SKM-1 treated with dmso at 0.1 percent for 144 hours (cell line): ENCODE measurements around the gene PCDH8.

Experiments
- DNase-seq: peaks from one replicate; lab custom pipeline; 2025; ENCODE audit not compliant: unreplicated experiment; lab: John Stamatoyannopoulos, UW

Gene PCDH8, protein sequence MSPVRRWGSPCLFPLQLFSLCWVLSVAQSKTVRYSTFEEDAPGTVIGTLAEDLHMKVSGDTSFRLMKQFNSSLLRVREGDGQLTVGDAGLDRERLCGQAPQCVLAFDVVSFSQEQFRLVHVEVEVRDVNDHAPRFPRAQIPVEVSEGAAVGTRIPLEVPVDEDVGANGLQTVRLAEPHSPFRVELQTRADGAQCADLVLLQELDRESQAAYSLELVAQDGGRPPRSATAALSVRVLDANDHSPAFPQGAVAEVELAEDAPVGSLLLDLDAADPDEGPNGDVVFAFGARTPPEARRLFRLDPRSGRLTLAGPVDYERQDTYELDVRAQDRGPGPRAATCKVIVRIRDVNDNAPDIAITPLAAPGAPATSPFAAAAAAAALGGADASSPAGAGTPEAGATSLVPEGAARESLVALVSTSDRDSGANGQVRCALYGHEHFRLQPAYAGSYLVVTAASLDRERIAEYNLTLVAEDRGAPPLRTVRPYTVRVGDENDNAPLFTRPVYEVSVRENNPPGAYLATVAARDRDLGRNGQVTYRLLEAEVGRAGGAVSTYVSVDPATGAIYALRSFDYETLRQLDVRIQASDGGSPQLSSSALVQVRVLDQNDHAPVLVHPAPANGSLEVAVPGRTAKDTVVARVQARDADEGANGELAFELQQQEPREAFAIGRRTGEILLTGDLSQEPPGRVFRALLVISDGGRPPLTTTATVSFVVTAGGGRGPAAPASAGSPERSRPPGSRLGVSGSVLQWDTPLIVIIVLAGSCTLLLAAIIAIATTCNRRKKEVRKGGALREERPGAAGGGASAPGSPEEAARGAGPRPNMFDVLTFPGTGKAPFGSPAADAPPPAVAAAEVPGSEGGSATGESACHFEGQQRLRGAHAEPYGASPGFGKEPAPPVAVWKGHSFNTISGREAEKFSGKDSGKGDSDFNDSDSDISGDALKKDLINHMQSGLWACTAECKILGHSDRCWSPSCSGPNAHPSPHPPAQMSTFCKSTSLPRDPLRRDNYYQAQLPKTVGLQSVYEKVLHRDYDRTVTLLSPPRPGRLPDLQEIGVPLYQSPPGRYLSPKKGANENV

GRCh38 chr13:52848455-52849195 is at the start of gene PCDH8:
TSS of gene PCDH8 (minus strand) at chr13:52848640. CDS start at chr13:52848436, 204 bp downstream.
- DNase-seq = no peak

DNA sequence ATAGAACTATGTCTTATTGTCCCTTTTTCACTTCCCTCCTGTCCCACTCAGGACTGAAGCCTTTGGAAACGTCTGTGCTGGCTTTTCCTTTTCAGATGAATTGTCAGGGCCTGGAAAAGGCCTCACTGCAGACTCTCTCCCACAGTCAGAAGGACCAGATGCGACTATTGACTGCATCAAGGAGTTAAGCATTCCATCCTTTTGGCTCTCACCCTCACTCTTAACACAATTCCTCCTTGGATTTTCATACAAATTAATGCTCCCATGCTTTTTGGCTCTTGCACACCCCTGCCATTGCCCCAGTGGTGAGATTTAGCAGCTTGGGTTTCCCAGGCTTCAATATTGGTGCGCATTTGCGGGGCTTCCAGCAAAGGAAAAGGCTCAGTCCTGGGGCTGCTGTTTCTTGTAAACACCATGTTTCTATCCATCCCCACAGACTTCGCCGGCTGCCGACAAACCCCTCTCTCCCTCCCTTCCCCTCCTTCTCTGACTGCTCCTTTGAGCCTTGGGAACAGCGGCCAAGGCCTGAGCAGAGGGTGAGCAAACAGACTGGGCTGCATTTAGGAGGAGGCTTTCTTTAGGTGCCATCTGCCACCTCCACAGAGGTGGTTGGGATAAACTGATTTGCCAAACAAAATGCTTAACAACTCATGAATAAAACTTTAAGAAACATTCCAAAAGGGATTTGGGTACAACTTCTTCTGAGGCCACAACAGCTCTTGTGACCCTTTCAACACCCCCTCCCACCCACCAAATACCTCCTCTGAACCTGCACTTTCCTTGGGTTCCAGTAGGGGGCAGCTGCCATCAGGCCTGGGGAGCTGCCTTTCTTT is 48.6 kb upstream of the PCDH8 start:
- peak; percentile 12 for DNase-seq

- DNase-seq = no peak
These were observed 46.0 kb upstream of the PCDH8 start for GRCh38 chr13:52894413-52894812.

DNA sequence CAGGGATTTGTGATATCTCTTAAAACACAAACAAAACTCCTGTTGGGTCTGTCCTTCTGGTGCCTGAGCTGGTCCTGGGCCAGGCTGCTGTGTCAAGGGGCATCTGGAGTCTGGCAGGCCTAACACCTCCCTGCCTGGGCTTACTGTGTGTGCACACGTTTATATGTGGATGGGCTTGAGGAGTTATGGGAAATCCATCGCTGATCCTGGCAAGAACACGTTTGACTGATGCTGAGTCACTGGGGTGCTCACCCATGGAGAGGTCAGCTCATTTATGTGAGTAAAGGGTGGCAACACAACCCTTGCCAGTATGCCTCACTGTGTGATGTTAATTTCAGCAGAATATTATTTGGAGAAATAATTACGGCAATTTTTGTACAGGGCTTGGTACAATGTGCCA is 44.5 kb upstream of the PCDH8 start:
- DNase-seq = no peak

DNA sequence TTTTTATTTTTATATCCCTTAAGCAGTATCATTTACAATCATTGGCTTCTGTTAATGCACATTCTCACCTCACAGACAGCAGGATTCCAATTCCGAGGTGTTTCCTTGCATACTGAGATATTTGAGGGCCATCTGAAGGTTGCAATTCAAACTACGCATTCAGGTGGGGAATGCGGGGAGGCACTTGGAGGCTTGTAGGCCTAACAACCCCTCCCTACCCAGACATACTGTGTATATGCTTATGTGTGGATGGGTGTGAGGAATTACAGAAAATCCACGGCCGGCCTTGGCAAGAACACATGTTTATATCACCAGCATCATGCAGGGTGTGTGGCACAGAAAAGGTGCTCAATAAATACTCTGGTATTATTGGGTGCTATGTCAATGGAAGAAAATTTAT is 43.3 kb upstream of the PCDH8 start:
- DNase-seq = no peak

GRCh38 chr13:52887165-52887564 is 38.7 kb upstream of the PCDH8 start:
- no peak for DNase-seq

- DNase-seq = no peak
These were observed 36.7 kb upstream of the PCDH8 start for GRCh38 chr13:52885141-52885540.

GRCh38 chr13:52884429-52885010 is 36.1 kb upstream of the PCDH8 start:
- no peak for DNase-seq

- DNase-seq = no peak
These were observed 34.3 kb upstream of the PCDH8 start for GRCh38 chr13:52882785-52883184.

GRCh38 chr13:52879950-52880741 is 31.7 kb upstream of the PCDH8 start:
- no peak for DNase-seq

DNA sequence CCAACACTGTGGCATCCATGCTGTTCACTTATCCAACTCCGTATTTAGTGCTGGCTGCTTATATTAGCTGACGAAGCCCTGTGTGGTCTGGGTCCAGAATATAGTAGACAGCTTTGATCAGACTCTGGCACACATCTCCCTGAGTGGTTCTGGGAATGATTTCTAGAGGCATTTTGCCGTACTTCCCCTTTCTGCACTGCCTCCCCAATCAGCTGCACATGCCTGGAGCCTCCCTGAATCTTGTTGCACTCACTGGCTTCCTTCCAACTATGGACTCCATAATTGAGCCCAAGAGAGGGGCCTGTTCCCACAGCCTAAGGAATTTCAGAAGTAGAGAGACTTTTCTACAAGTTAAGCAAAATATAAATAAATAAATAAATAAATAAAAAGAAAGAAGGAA is 30.4 kb upstream of the PCDH8 start:
- DNase-seq = no peak

DNA sequence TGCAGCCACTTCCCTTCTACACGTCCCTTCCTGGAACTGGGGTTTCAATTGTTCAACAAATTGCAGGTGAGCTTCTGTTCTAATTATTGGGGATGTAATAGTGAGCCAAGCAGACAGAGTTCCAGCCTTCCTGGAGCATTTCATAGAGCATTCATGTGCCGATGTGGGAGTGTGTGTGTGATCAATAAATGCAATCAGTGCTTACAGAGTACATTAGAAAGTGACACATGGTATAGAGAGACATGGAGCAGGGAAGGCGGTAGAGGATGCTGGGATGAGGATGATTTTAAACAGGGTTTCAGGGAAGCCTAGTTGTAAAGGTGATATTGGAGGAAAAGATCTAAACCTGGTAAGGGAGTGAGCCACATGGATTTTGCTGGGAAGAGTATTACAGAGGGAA is 21.7 kb upstream of the PCDH8 start:
- no peak for DNase-seq

DNA sequence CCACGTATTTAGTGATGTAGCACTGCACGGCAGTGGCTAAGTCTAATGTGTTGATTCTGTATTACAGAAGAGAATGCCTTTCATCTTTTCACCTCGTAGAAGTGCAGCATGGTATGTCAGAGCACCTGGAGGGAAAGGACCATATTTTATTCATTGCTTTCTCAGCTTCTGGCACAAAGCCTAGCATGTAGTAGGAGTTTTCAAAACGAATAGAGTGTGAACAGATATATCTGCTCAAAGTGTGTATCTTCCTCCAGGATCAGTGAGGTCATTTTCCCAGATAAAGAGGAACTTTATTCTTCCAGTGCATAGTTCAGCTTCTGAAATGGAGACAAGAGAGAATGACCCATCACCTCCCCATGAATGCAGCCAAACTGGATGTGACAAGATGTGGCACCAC is 21.2 kb upstream of the PCDH8 start:
- DNase-seq = no peak

DNA sequence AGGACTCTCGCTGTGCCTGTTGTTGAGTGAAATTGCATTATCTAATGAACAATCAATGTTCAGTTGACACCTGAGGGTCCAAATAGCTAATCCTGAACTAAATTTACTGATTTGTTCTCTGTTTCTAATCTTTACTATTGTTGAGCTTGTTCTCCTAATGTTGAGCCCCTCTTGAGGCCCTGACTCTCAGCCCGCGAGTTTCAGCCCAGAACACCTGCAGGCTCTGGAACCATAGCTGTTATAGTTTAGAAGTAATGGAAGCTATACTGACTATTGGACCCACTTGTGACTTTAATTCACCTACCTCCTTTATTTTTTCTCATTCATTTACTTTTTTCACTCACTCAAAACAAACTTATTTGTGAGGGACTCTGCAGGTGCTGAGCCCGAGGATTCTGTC is 20.6 kb upstream of the PCDH8 start:
- DNase-seq = no peak

- no peak for DNase-seq
These were observed 19.8 kb upstream of the PCDH8 start for GRCh38 chr13:52868190-52868589.

- DNase-seq = no peak
These were observed 16.5 kb upstream of the PCDH8 start for GRCh38 chr13:52864941-52865340.

DNA sequence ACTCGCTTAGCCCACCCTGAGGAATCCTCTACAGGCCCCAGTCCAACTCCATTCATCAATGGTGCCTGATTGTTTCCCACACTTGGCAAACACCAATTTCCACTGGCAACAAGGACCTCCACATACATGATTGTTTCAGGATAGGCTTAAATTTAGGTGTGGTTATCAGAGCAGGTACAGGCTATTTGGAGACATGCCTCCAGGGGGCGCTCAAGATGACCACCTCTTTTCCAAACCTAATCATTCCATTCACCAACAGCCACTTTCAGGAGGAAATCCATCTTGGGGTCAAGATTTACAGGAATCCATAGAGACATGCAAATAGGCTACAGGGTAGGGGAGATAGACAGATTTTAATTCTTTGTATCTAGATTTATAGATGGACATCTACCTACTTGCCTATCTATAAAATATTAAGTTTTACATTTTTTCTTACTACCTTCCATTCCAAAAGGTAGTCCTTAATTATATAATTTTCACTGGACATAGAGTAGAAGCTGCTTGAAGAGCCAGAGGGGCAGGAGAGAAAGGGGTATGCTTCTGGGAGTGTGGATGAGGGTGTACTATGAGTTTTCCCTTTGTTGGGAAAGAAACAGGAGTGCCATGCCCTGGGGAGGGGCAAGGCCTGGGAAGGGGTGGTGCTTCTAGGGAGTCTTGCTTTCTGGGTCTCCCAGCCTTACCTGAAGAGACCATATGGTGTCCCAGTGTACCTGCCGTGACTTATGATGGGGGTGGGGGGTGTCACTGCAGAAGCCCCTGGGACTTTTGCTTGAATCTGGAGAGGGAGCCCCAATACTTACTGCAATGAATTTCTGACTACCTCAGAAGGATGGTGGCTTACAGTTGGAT is 14.1 kb upstream of the PCDH8 start:
- DNase-seq = peak; percentile 3

DNA sequence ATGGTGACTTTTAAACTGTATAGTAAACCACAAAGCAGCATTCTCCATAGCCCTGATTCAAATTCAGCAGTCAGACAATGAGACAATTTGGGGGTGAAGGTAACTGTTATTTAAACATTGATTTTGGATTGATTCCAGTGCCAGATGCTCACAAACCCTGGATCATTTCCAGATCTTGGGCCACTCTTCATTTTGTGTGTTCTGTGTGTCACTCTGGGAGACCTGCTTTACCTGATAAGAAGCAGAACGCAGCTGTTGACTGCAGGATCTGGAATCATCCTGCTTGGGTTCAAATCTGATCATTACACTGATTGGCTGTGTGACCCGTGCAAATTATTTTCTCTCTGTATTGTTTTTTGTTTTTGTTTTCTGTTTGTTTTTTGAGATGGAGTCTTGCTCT is 4.0 kb upstream of the PCDH8 start:
- DNase-seq = no peak
